Vagina (tissue), 2 donors: ENCODE data around the gene POMC.

ENCODE experiments used
- POLR2A ChIP-seq, 2 donors: fragments of 450-650 bp; IDR thresholded peaks; one replicate each; pipeline ENCODE4 v1.6.1; 2017; ENCODE audit warnings: antibody characterized with exemption in 2 of 2, mild to moderate bottlenecking in 2 of 2, moderate library complexity in 2 of 2
- POLR2AphosphoS5 ChIP-seq, 2 donors: sonication (generic); formaldehyde crosslinking; IDR thresholded peaks; one replicate each; pipeline ENCODE4 v1.9.0; 2017; ENCODE audit warnings: antibody characterized with exemption in 2 of 2, mild to moderate bottlenecking in 2 of 2, low read depth in 1 of 2; ENCODE audit not compliant: insufficient read depth in 1 of 2
- TF ChIP-seq, protein P1 (sequence below), 3 experiments: fragments of 450-650 bp in 2 of 3; fragments of 200-600 bp in 1 of 3; sonication (generic) in 1 of 3; IDR thresholded peaks; one replicate each; pipeline ENCODE4 v1.5.1; 2017 to 2019; ENCODE audit warnings: antibody characterized with exemption in 3 of 3, mild to moderate bottlenecking in 2 of 3, moderate library complexity in 2 of 3

DNA sequence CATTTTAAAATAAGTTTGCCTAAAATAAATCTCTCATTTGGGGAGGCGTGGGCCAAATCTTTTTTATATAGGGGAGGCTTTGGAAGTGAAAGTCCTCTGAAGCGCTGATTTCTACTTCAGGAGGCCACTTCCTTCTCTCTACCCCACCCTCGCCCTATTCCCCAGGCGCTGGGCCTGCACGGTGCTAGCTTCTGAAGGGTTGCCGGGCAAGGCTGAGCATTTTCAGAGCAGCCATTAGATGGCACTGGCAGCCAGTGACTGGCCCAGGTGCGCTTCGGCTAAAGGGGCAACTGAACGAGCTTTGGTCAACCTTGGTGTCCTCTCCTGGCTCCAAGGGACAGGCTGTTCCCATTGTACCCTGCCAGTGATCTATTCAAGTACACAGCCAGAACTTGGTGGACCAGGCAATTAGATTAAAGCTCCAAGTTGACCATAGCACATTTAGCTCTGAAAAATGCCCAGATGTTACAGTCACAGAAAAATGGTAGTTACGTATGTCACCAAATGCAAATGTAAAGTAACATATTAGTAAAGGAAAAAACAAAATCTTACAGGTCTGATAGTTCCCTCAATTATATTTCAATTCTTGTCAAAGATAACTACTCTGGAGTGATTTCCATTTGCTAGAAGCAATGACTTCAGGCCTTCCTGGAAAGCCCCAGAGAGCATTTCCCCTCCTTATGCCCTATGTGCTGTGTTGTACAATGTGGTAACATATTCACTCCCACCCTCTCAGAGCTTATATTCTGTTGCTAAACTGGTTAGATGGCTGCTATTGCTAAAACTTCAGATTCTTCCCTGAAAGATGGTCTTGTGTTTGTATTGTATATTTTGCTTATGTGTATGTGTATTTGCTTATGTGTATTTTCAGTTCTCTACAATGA, 2.1 kb downstream of the POMC start:
- TF ChIP-seq, protein P1, sequence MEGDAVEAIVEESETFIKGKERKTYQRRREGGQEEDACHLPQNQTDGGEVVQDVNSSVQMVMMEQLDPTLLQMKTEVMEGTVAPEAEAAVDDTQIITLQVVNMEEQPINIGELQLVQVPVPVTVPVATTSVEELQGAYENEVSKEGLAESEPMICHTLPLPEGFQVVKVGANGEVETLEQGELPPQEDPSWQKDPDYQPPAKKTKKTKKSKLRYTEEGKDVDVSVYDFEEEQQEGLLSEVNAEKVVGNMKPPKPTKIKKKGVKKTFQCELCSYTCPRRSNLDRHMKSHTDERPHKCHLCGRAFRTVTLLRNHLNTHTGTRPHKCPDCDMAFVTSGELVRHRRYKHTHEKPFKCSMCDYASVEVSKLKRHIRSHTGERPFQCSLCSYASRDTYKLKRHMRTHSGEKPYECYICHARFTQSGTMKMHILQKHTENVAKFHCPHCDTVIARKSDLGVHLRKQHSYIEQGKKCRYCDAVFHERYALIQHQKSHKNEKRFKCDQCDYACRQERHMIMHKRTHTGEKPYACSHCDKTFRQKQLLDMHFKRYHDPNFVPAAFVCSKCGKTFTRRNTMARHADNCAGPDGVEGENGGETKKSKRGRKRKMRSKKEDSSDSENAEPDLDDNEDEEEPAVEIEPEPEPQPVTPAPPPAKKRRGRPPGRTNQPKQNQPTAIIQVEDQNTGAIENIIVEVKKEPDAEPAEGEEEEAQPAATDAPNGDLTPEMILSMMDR (IDR thresholded peaks at IDR 0.05): no peak
- TF ChIP-seq POLR2A (IDR thresholded peaks at IDR 0.05) (no peak), POLR2AphosphoS5 (IDR thresholded peaks at IDR 0.05; ENCODE audit: insufficient read depth in 1 of 2, low read depth in 1 of 2) (no peak)
